ENCODE measurements around the gene CCDC167.

CCDC167 gene

DNA sequence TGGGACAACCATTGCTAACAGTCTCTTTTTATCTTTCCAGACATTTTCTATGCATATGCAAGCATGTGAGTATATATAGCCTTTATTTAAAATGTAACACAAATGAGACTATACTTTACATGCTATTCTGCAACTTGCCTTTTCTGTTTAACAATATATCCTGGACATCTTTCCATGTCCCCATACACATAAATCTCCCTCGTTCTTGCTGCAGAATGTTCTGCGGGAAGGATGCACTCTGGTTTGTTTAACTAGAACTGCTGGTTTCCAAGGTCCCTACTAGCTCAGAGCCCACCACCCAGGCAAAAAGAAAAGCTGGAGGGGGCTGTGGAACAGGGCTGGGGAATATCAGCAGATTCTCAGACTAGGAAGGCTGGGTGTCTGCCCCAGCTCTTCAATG is 35.2 kb upstream of the CCDC167 start:
- no peak overlapping the region for H3K14ac ChIP-seq (ENCODE audit: low read length)
- no peak overlapping the region for H4K12ac ChIP-seq (ENCODE audit: low read depth, low read length)
- H4K8ac ChIP-seq (ENCODE audit: low read depth, low read length), result no peak overlapping the region
- peaks cover 34% of the 10 kb centered on the region for H3K27me3 ChIP-seq (ENCODE audit: insufficient read depth, low read length)
- H3K4me1 ChIP-seq (ENCODE audit: control insufficient read depth in 1 of 2, insufficient read depth in 2 of 2, low read length in 2 of 2), result peaks cover 0 to 4% of the 10 kb centered on the region in 2 experiments
- H3K23ac ChIP-seq (ENCODE audit: low read length), result no peak overlapping the region
- H3K36me3 ChIP-seq (ENCODE audit: control insufficient read depth in 1 of 2, insufficient read depth in 2 of 2, low read length in 2 of 2), result no peaks in the 10 kb centered on the region
- WGBS (ENCODE audit: extremely low coverage, insufficient coverage, insufficient read length), result no CpG with 5 or more reads among the region's 2 CpGs
- H3K79me1 ChIP-seq (ENCODE audit: low read length), result no peaks in the 10 kb centered on the region
- no peak overlapping the region for H3K9ac ChIP-seq (ENCODE audit: low read length)
- no peak overlapping the region for H3K4me3 ChIP-seq (ENCODE audit: low read depth, low read length)
- no peak overlapping the region for H2AFZ ChIP-seq (ENCODE audit: insufficient read depth, low read length, poor library complexity)
- H4K91ac ChIP-seq (ENCODE audit: low read depth, low read length), result no peak overlapping the region
- peaks cover 2% of the 10 kb centered on the region for H3K9me3 ChIP-seq (ENCODE audit: insufficient read depth, low read depth, low read length)
- H2AK5ac ChIP-seq (ENCODE audit: low read length), result no peak overlapping the region
- H2BK12ac ChIP-seq (ENCODE audit: low read length), result no peak overlapping the region
- no peak overlapping the region for H2BK120ac ChIP-seq (ENCODE audit: insufficient read depth, low read length, poor library complexity)
- H3K79me2 ChIP-seq (ENCODE audit: control insufficient read depth, insufficient read depth, low read length, poor library complexity), result no peaks in the 10 kb centered on the region
- no peak for DNase-seq
- no peak overlapping the region for H3K4me2 ChIP-seq (ENCODE audit: low read length)
- H3K27ac ChIP-seq (ENCODE audit: low read depth, low read length), result no peak overlapping the region
- no peak overlapping the region for H3K4ac ChIP-seq (ENCODE audit: low read depth, low read length)
- no peak overlapping the region for H2BK5ac ChIP-seq (ENCODE audit: low read depth, low read length, poor library complexity)
- H3K18ac ChIP-seq (ENCODE audit: low read length), result no peak overlapping the region

- no CpG with 5 or more reads among the region's 3 CpGs for WGBS (ENCODE audit: extremely low coverage, insufficient coverage, insufficient read length)
- no peak overlapping the region for H3K4me2 ChIP-seq (ENCODE audit: low read length)
- no peak overlapping the region for H2AK5ac ChIP-seq (ENCODE audit: low read length)
- H2BK5ac ChIP-seq (ENCODE audit: low read depth, low read length, poor library complexity), result no peak overlapping the region
- H3K4me1 ChIP-seq (ENCODE audit: control insufficient read depth in 1 of 2, insufficient read depth in 2 of 2, low read length in 2 of 2), result peaks cover 0 to 4% of the 10 kb centered on the region in 2 experiments
- H3K79me1 ChIP-seq (ENCODE audit: low read length), result no peaks in the 10 kb centered on the region
- H2BK12ac ChIP-seq (ENCODE audit: low read length), result no peak overlapping the region
- H3K4ac ChIP-seq (ENCODE audit: low read depth, low read length), result no peak overlapping the region
- no peak overlapping the region for H4K91ac ChIP-seq (ENCODE audit: low read depth, low read length)
- peaks cover 2% of the 10 kb centered on the region for H3K9me3 ChIP-seq (ENCODE audit: insufficient read depth, low read depth, low read length)
- no peak overlapping the region for H2BK120ac ChIP-seq (ENCODE audit: insufficient read depth, low read length, poor library complexity)
- H3K9ac ChIP-seq (ENCODE audit: low read length), result no peak overlapping the region
- no peaks in the 10 kb centered on the region for H3K79me2 ChIP-seq (ENCODE audit: control insufficient read depth, insufficient read depth, low read length, poor library complexity)
- no peak overlapping the region for H3K4me3 ChIP-seq (ENCODE audit: low read depth, low read length)
- no peak overlapping the region for H4K12ac ChIP-seq (ENCODE audit: low read depth, low read length)
- H3K27me3 ChIP-seq (ENCODE audit: insufficient read depth, low read length), result peaks cover 25% of the 10 kb centered on the region
- H3K36me3 ChIP-seq (ENCODE audit: control insufficient read depth in 1 of 2, insufficient read depth in 2 of 2, low read length in 2 of 2), result no peaks in the 10 kb centered on the region
- no peak for DNase-seq
- no peak overlapping the region for H3K27ac ChIP-seq (ENCODE audit: low read depth, low read length)
- H3K14ac ChIP-seq (ENCODE audit: low read length), result no peak overlapping the region
- H2AFZ ChIP-seq (ENCODE audit: insufficient read depth, low read length, poor library complexity), result no peak overlapping the region
- H3K23ac ChIP-seq (ENCODE audit: low read length), result no peak overlapping the region
- no peak overlapping the region for H4K8ac ChIP-seq (ENCODE audit: low read depth, low read length)
- no peak overlapping the region for H3K18ac ChIP-seq (ENCODE audit: low read length)
Measured at GRCh38 chr6:37532122-37532521, 32.4 kb upstream of the CCDC167 start.

GRCh38 chr6:37531437-37532036 is 31.8 kb upstream of the CCDC167 start:
- H3K79me2 ChIP-seq (ENCODE audit: control insufficient read depth, insufficient read depth, low read length, poor library complexity), result no peaks in the 10 kb centered on the region
- H4K12ac ChIP-seq (ENCODE audit: low read depth, low read length), result no peak overlapping the region
- H2BK5ac ChIP-seq (ENCODE audit: low read depth, low read length, poor library complexity), result no peak overlapping the region
- no peak overlapping the region for H2BK120ac ChIP-seq (ENCODE audit: insufficient read depth, low read length, poor library complexity)
- H2BK12ac ChIP-seq (ENCODE audit: low read length), result no peak overlapping the region
- no peak overlapping the region for H3K4ac ChIP-seq (ENCODE audit: low read depth, low read length)
- H3K4me1 ChIP-seq (ENCODE audit: control insufficient read depth in 1 of 2, insufficient read depth in 2 of 2, low read length in 2 of 2), result peaks cover 0 to 4% of the 10 kb centered on the region in 2 experiments
- H3K4me3 ChIP-seq (ENCODE audit: low read depth, low read length), result no peak overlapping the region
- H3K27me3 ChIP-seq (ENCODE audit: insufficient read depth, low read length), result peaks cover 19% of the 10 kb centered on the region
- H3K27ac ChIP-seq (ENCODE audit: low read depth, low read length), result no peak overlapping the region
- H2AFZ ChIP-seq (ENCODE audit: insufficient read depth, low read length, poor library complexity), result no peak overlapping the region
- no peak overlapping the region for H3K23ac ChIP-seq (ENCODE audit: low read length)
- peaks cover 2% of the 10 kb centered on the region for H3K9me3 ChIP-seq (ENCODE audit: insufficient read depth, low read depth, low read length)
- H3K14ac ChIP-seq (ENCODE audit: low read length), result no peak overlapping the region
- no peaks in the 10 kb centered on the region for H3K79me1 ChIP-seq (ENCODE audit: low read length)
- H2AK5ac ChIP-seq (ENCODE audit: low read length), result no peak overlapping the region
- H3K9ac ChIP-seq (ENCODE audit: low read length), result no peak overlapping the region
- no peak overlapping the region for H3K4me2 ChIP-seq (ENCODE audit: low read length)
- no peak overlapping the region for H4K91ac ChIP-seq (ENCODE audit: low read depth, low read length)
- no CpG with 5 or more reads among the region's 5 CpGs for WGBS (ENCODE audit: extremely low coverage, insufficient coverage, insufficient read length)
- no peaks in the 10 kb centered on the region for H3K36me3 ChIP-seq (ENCODE audit: control insufficient read depth in 1 of 2, insufficient read depth in 2 of 2, low read length in 2 of 2)
- DNase-seq, result no peak
- H4K8ac ChIP-seq (ENCODE audit: low read depth, low read length), result no peak overlapping the region
- H3K18ac ChIP-seq (ENCODE audit: low read length), result no peak overlapping the region

DNA sequence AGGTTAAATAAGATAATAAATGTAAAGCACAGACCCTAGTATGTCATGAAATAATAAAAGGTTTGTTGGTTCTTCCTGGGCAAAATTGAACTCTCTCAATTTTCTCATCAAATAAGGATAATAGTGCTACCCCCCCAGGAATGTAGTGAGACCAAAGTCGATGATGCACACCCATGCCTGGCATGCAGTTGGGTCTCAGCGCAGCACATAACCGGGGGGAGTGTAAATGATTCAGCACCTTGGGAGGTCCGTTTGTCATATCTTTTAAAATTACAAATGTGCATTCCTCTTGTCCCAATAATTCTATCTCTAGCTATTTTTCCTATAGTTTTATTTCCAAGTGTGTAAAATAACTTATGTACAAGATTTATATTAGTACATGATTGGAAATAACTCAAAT is 31.3 kb upstream of the CCDC167 start:
- Histone ChIP-seq H3K4me2 (ENCODE audit: low read length) (no peak overlapping the region), H3K79me2 (ENCODE audit: control insufficient read depth, insufficient read depth, low read length, poor library complexity) (no peaks in the 10 kb centered on the region), H4K91ac (ENCODE audit: low read depth, low read length) (no peak overlapping the region), H3K4me3 (ENCODE audit: low read depth, low read length) (no peak overlapping the region), H4K12ac (ENCODE audit: low read depth, low read length) (no peak overlapping the region), H2BK12ac (ENCODE audit: low read length) (no peak overlapping the region), H3K23ac (ENCODE audit: low read length) (no peak overlapping the region), H3K9me3 (ENCODE audit: insufficient read depth, low read depth, low read length) (peaks cover 2% of the 10 kb centered on the region), H2AK5ac (ENCODE audit: low read length) (no peak overlapping the region), H3K4me1 (ENCODE audit: control insufficient read depth in 1 of 2, insufficient read depth in 2 of 2, low read length in 2 of 2) (peaks cover 0 to 4% of the 10 kb centered on the region in 2 experiments), H3K9ac (ENCODE audit: low read length) (no peak overlapping the region), H3K14ac (ENCODE audit: low read length) (no peak overlapping the region), H2BK5ac (ENCODE audit: low read depth, low read length, poor library complexity) (no peak overlapping the region), H2AFZ (ENCODE audit: insufficient read depth, low read length, poor library complexity) (no peak overlapping the region), H4K8ac (ENCODE audit: low read depth, low read length) (no peak overlapping the region), H3K27ac (ENCODE audit: low read depth, low read length) (no peak overlapping the region), H3K79me1 (ENCODE audit: low read length) (no peaks in the 10 kb centered on the region), H3K18ac (ENCODE audit: low read length) (no peak overlapping the region), H3K36me3 (ENCODE audit: control insufficient read depth in 1 of 2, insufficient read depth in 2 of 2, low read length in 2 of 2) (no peaks in the 10 kb centered on the region), H3K4ac (ENCODE audit: low read depth, low read length) (no peak overlapping the region), H3K27me3 (ENCODE audit: insufficient read depth, low read length) (peaks cover 14% of the 10 kb centered on the region), H2BK120ac (ENCODE audit: insufficient read depth, low read length, poor library complexity) (no peak overlapping the region)
- no peak for DNase-seq
- no CpG with 5 or more reads among the region's 4 CpGs for WGBS (ENCODE audit: extremely low coverage, insufficient coverage, insufficient read length)

Data from trophoblast cell (in vitro differentiated cells and primary cell).